Hematopoietic multipotent progenitor cell treated with erythropoietin and hydrocortisone succinate and interleukin-3 and kit ligand, for 15 days (in vitro differentiated cells): Measurements from ENCODE around the gene DHRSX.

Source experiments
- DNase-seq: peaks from one replicate; pipeline ENCODE4 v3.0.0-alpha.2; 2015; ENCODE audit warnings: low spot score

The DHRSX gene

DNA sequence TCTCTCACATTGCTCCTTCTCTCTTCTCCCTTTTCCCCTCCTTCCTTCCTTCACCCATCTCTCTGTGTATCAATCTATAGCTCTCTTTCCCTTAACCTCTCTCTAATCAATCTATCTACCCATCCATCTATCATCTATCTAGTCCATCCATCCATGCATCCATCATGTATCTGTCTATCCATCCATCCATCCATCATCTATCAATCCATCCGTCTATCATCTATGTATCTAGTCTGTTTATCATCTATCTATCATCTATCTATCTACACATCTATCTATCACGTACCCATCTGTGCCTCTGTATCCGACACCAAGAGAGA is 307.5 kb downstream of the DHRSX start:
- no peak for DNase-seq

DNA sequence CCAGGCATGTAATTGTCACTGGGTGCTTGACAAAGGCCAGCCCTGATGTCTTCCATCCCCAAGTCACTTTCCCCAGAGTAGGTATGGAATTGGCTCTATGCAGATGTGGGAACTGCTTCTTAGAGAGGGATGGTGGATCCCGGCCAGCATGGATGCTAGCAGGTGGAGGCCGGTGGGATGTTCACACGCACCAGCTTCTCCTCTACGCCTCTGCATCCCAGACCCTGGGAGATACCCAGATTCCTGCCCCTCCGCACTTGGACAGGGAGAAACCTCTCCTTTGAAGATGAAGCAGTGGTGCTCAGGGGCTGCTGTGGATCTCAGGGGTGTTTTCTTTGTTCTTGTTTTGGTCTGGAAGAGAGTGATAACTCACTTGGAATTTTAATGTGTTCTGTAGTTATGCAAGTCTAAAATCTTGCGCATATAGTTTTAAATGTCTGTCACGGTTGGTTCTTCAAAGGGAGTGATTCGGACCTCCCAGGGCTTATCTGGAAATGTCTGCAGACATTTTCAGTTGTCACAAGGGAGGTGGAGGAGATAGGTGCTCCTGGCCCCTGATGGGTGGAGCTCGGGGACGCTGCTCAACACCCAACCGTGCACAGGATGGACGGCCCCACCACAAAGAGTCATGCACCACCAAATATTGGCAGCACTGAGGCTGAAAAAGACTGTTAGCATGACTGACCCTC is 308.0 kb downstream of the DHRSX start:
- no peak for DNase-seq

DNA sequence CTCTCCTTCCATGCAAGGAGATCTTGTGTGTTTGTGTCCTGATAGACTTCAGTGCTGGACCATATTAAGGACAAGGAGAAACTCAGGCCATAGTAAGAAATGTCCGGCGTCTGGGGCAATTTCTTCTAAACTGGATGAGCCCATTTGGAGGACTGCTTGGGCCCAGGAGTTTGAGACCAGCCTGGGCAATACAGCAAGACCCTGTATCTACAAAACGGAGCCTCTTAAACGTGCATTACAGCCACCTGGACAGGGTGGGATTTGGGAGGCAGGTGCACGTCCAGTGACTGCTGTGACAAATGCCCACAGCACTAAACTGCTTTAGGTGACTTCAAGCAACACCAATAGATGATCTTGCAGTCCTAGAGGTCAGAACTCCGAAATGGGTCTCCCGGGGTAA is 311.9 kb downstream of the DHRSX start:
- DNase-seq = no peak

DNA sequence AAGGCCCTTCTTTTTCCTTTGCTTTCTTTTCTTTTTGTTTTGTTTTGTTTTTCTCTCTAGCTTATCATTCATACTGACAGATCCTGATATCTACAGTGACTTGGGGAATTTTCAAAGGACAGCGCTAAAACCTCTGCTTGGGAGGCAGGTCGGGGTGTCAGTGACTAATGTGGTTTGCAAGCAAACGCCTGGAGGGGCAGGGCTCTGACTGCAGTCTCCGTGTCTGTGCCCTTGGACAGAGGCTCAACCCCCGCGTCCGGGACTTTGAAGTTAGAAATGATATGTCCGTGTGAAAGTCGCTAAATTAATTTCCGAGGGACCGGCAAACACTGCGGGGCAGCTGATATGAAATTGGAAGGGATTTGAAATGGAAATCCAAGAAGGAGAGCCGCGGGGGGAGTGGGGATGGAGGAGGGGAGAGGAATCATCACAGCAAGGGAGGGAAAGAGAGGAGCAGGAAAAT is 312.4 kb downstream of the DHRSX start:
- DNase-seq = no peak

DNA sequence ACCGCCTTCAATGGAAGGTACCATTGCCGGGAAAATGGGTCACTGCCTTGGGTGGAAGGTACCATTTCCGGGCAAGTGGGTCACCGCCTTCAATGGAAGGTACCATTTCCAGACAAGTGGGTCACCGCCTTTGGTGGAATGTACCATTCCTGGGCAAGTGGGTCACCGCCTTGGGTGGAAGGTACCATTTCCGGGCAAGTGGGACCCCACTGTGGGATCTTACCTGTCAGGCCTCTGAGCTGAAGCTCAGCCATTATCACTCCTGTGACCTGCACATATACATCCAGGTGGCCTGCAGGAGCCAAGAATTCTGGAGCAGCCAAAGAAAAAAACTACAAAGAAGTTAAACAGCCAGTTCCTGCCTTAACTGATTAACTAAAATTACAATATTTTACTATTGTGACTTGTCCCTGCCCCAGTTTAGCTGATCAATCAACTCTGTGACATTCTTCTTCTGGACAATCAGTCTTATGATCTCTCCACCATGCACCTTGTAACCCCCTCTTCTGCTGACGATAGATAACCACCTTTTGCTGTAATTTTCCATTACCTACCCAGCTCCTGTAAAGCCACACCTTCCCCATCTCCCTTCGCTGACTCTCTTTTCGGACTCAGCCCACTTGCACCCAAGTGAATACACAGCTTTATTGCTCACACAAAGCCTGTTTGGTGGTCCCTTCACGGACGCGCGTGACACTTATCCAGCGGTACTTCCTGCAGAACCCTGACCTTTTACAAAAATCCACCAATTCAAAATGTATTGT is 313.2 kb downstream of the DHRSX start:
- no peak for DNase-seq

DNA sequence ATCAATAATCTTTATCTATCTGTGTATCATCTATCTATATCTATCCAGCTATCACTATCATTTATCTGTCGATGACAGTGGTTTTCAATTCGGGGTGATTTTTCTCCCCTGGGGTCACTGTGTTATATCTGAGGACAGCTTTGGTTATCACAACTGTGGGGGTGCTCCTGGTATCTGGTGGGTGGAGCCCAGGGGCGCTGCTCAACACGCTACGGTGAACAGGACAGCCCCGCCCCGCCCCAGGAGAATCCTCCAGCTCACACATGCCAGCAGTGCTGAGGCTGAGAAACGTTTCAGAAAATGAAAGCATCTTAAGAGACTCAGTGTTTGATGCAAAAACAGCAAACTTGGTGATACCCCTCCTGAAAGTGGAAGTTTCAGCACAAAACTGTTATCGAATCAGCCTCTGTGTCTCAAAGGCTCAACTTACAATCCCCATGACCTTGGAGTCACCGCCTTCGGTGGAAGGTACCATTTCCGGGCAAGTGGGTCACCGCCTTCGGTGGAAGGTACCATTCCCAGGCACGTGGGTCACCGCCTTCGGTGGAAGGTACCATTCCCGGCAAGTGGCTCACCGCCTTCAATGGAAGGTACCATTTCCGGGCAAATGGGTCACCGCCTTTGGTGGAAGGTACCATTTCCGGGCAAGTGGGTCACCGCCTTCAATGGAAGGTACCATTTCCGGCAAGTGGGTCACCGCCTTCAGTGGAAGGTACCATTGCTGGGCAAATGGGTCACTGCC is 315.3 kb downstream of the DHRSX start:
- DNase-seq = no peak

DNA sequence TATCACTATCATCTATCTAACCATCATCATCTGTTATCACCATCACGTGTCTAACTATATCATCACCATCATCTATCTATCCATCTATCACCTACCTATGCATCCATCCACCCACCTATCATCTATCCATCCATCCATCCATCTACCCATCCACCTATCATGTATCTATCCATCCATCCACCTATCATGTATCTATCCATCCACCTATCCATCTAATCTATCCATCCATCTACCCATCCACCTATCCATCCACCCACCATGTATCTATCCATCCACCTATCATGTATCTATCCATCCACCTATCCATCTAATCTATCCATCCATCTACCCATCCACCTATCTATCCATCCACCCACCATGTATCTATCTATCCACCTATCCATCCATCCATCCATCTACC is 316.7 kb downstream of the DHRSX start:
- DNase-seq = no peak

DNA sequence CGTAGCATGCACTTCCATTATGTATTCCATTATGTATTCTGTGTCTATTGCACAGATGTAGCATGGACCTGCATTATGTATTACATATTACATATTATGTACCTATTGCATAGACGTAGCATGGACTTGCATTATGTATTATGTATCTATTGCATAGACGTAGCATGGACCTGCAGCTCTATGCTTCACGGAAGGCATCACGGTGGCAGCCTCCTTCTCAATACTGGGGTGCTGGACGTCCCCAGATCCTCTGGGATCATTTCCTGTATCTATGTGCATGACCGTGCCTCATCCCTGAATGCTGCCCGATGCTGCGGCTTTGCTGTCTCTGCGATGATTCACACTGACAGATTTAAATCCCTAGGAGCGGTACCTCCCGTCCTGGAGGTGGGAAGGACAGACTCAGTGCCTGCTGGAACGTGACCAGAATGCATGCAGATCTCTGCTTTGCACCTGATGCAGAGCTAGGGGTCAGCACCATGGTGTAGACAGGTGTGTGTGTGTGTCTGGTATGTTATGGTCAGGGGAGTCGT is 317.5 kb downstream of the DHRSX start:
- DNase-seq = no peak

DNA sequence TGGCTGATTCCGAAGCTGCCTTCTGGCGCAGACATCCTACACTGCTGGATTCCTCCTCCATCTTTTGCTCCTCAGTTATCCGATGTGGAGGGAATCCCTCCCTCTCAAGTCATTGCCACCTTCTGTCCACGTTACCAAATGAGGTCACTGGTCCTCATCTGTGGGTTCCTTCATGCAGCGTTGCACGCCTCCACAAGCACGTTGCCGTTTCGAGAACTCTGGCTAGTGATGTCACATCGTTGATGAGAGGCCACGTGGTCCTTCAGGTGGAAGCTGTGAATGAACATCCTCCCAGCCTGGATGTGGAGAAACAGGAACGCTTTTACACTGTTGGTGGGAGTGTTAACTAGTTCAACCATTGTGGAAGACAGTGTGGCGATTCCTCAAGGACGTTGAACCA is 323.2 kb downstream of the DHRSX start:
- no peak for DNase-seq

DNA sequence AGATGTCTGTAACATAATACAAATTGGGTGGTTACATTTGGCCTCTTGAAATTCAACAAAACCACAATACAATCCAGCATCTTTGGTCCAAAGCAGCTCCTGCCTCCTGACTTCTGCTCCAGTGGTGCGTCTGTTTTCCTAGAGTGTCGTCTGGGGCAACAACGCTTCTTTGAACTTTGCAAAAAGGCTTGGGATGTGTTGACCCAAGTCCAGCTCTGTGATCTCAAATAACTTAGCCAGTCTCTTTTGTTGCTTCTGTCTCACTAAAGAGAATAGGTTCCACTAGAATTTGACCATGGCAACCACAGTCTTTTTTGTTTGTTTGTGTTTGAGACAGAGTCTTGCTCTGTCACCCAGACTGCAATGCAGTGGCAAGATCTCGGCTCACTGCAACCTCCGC is 324.0 kb downstream of the DHRSX start:
- no peak for DNase-seq

DNA sequence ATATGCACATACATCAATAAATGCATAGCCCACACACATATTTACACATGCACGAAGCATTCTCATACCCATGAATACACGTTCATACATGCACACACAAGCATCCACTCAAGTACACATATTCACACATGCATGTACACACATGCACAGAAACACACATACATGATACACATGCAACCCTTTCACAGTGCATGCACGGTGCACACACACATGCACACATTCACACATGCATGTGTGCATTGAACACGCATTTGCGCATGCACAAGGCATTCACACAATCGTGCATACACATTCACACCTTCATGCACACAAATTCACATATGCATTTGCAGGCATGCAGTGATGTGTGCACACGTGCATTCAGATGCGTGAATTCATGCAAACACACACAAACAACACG is 324.5 kb downstream of the DHRSX start:
- no peak for DNase-seq

DNA sequence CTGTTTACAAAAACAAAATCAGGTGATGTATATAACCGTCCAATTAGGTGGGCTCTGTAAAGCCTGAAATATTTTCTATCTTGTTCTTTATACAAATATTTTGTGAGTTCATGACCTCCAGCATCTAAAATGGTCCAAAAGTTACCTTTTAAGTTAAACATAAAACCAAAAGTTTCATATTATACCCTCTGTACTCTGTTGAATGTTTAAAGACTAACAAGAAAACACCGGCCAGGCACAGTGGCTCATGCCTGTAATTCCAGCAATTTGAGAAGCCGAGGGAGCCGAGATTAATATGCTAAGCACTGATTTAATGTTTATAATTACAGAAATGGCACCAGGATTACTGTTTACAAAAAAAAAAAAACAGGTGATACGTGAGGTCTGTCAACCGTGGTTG is 328.4 kb downstream of the DHRSX start:
- no peak for DNase-seq
